Right kidney (tissue), 1 donor: ENCODE measurements around the gene SCFD2.
"Not testable (repeated sequence)": the region's sequence is repeated elsewhere in the genome, so short reads cannot be mapped to it uniquely, and the experiment has no call there.

ENCODE experiments used
- DNase-seq: peaks from one replicate; pipeline ENCODE4 v3.0.0-alpha.2; 2016

SCFD2 gene

GRCh38 chr4:53141308-53141707, 224.6 kb downstream of the SCFD2 start:
- DNase-seq = no peak

GRCh38 chr4:53139256-53139655, 226.6 kb downstream of the SCFD2 start:
- not testable (repeated sequence) for DNase-seq

DNA sequence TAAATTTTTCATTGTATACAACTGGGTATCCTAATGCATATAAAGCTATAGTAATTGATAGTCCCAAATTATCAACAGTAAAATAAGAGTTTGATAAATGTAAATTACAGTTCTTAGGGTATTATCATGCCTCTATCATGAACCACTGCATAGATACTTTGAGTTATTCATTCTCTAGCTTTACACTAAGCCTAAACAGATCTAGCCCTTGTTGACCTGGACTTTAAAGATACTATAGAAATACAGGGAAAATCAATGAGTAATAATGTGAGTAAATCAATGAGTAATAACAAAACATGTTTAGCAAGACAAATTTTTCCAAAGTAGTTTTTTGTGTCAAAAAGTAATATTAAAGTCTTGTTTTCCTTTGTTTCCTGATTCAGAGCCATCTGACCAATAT, 228.4 kb downstream of the SCFD2 start:
- no peak for DNase-seq

DNA sequence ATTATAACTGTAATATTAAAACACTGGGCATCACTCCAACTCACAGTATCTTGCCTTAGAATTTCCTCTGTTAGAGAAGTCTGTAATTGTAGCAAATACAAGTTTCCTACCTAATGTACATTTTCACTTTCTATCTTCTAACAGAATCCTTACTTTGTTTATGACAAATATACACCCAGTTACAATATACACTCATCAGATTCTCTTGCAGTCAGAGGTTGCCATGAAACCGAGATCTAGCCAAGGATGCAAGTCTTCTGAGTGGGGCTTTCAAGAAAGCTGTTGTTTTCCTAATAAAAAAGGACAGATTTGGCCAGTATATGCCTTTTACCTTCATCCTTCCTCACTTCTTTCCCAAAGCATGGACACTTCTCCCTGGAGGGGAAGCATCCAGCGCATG, 228.9 kb downstream of the SCFD2 start:
- no peak for DNase-seq

DNA sequence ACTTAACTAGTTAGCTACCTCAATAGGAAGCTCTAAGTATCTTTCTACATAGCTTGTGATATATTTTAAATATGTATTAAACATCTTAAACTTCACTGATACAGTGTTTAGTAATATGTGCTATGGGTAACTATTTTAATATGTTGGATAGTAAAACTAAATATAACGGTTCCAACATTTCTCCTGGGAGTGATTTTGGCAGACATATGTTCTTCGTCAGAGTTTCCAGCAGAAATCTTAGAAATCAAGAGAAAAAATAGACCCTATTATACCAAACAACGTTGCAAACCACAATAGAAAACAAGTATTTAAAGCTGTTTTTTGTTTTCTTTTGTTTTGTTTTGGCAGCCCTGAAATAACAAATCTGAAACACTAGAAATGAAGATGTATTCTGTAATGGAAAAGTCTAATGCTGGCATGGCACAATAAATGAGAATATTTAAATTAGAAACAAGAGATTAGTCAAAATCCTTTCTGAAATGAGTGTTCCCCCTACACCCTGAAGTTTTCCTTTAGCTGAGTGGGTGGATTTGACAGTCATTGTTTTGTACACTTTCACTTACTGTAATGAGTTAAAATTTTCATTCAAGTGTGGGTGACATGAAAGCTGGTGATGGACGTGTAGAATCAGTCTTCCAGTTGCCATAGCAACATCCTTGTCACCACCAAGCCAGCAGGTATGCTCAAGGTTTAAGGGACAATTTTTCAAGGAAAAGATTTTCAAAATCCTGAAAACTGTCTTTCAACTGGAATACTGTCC, 233.5 kb downstream of the SCFD2 start:
- no peak for DNase-seq

- DNase-seq = no peak
These were observed 234.3 kb downstream of the SCFD2 start for GRCh38 chr4:53131562-53131925.

GRCh38 chr4:53130896-53131561, 234.8 kb downstream of the SCFD2 start:
- no peak for DNase-seq

GRCh38 chr4:53128706-53129357, 237.0 kb downstream of the SCFD2 start:
- DNase-seq = no peak

GRCh38 chr4:53128231-53128630, 237.6 kb downstream of the SCFD2 start:
- no peak for DNase-seq

DNA sequence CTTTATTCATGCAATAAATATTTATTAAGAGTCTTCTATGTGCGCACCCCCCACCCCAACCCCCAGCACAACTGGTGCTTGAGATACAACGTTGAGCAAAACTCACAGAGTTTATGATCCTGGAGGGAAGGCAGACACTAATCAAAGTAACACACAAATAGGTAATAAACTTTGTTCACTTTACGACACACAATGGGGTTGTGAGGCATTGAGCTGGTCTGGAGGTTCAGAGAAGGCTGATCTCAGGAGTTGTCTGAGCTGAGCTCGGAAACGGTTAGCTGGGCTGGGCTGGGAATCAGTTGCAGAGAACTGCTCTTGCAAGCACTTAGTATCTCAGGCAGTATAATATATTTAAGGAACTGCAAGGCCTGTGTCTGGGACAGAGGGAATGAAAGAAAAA, 238.5 kb downstream of the SCFD2 start:
- no peak for DNase-seq

DNA sequence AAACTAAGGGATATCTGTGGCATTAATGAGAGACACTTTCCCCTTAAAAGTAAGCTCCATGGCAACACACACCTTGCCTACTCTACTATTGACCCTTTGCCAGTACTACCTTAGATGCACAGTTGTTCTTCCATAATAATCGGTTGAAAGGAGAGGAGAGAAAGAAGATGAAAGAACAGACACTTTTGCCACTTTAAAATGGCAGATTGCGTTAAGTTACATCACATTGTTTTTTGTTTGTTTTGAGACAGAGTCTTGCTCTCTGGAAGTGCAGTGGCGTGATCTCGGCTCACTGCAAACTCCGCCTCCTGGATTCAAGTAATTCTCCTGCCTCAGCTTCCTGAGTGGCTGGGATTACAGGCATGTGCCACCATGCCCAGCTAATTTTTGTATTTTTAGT, 239.8 kb downstream of the SCFD2 start:
- DNase-seq = no peak

DNA sequence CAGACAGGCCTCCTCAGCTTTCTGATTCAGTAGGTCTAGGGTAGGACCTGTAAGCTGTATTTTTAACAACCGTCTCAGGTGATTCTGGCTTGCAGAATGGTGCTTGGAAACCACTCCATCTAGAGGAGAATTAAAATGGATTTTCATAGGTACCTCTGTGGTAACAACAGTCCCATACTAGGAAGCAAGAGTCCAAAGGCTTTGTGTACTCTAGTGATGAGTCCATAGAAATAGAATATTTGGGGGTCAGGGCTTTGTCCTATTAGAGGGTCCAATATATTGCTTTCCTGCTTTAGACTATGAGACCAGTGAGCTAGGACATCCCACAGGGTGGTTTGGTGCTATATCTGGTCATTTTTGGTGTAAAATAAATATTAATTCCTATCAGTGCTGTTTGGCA, 242.0 kb downstream of the SCFD2 start:
- DNase-seq = no peak

- DNase-seq = no peak
These were observed 242.7 kb downstream of the SCFD2 start for GRCh38 chr4:53123171-53123570.

GRCh38 chr4:53122280-53123116, 243.4 kb downstream of the SCFD2 start:
- no peak for DNase-seq

GRCh38 chr4:53121264-53121865, 244.5 kb downstream of the SCFD2 start:
- no peak for DNase-seq

DNA sequence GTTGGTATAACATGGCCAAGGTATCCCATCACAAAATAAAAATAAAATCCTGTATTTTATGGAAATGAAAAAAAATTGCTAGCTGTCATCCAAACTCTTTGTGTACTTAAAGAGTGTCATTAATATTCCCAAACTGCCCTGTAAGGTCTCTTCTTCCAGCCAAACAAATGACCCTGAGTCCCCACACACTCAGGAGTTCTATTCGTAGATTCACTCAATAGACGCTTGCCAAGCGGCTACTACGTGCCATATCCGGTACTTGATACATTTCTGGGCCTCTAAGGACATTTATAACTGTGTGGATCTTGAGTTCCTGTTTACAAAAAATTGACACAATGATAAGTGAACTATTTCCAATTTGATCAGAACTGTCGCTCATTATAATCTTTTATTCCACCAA, 245.1 kb downstream of the SCFD2 start:
- DNase-seq = no peak

DNA sequence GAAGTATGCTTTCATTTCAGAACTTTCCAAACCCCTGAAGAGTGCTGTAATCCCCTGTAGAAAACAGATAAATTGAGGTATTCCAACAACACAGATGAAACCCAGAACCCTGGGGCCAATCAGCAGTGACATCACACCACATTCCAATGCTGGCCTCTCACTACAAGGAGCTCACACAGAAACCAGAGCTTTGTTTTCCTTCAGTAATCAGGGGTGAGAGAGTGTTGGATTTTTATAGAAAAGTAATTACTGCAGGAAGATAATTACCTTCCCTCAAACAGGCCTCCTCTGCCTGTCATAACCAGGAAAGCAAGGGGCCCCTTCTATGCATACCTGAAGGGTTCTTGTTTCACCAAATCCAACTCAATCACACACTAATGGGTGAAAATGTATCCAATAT, 246.2 kb downstream of the SCFD2 start:
- DNase-seq = peak; percentile 31

GRCh38 chr4:53118676-53119075, 247.2 kb downstream of the SCFD2 start:
- no peak for DNase-seq

- no peak for DNase-seq
These were observed 248.9 kb downstream of the SCFD2 start for GRCh38 chr4:53116954-53117353.

DNA sequence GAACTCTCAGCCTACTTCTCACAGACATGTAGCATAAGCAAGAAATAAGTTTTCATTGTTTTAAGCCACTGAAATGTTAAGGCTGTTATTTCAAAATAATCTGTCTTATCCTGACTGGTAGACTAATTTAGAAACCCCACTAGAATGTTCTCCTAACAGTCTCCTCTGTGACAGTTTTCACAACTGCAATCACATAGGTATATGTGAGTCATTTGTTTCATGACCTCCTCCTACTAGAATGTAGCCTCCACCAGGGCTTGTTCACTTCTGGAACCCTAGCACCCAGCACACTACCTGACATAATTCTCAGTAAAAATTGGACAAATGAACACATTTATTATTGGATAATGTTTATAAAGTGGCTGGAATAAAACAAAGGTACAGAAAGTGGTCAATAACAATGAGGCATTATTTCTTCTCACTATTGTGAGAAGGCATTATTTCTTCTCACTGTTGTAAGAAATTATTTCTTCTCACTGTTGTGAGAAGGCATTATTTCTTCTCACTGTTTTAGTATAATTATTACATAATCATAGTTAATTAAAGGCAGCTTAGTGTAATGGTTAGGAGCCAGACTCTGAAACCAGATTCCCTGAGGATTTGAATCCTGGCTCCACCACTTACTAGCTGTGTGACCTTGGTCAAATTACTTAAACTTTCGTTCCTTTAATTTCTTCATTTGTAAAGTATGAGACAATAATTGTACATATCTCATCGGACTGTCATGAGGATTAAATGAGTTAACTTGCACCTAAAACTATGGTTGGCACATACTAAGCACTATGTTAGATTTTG, 252.2 kb downstream of the SCFD2 start:
- no peak for DNase-seq

GRCh38 chr4:53105313-53105712, 260.5 kb downstream of the SCFD2 start:
- no peak for DNase-seq

GRCh38 chr4:53103481-53103880, 262.4 kb downstream of the SCFD2 start:
- DNase-seq = no peak
